Activated naive CD4-positive, alpha-beta T cell treated with anti-CD3 and anti-CD28 coated beads, Interleukin-2, amount 10 ng/mL, durations not matched to agents 7 days and 5 days (primary cell): ENCODE results near the gene GEMIN5.

Experiments used
- CTCF ChIA-PET: fragments of 350-600 bp; sonication (Branson Sonifier 250); formaldehyde crosslinking; loops from one replicate; lab custom pipeline; 2021; ENCODE audit warnings: antibody characterized with exemption; lab: Charles Lee
- DNase-seq: peaks from one replicate; pipeline ENCODE4 v3.0.0-alpha.2; 2020
- H3K27ac Mint-ChIP-seq: one replicate; pipeline ENCODE4 v1.8.0; 2021; ENCODE audit warnings: mild to moderate bottlenecking, moderate library complexity, mixed read lengths
- H3K27me3 Mint-ChIP-seq: one replicate; pipeline ENCODE4 v1.8.0; 2021; ENCODE audit warnings: mild to moderate bottlenecking, mixed read lengths
- H3K36me3 Mint-ChIP-seq: one replicate; pipeline ENCODE4 v1.8.0; 2021; ENCODE audit warnings: mixed read lengths
- H3K4me1 Mint-ChIP-seq: one replicate; pipeline ENCODE4 v1.8.0; 2021; ENCODE audit warnings: mixed read lengths
- H3K4me3 Mint-ChIP-seq: one replicate; pipeline ENCODE4 v1.8.0; 2021; ENCODE audit warnings: mild to moderate bottlenecking, moderate library complexity, mixed read lengths
- H3K9me3 Mint-ChIP-seq: one replicate; pipeline ENCODE4 v1.8.0; 2021; ENCODE audit warnings: mixed read lengths

The GEMIN5 gene

GRCh38 chr5:154840435-154841272 lies 97.4 kb downstream of the GEMIN5 start:
- no peaks in the 10 kb centered on the region for H3K9me3 Mint-ChIP-seq
- no peak for DNase-seq
- CTCF ChIA-PET = interaction anchor here (0.8 kb wide), 1 partner anchor 27 kb away, joined by 3 read pairs; no protein-coding TSS in a partner anchor
- H3K36me3 Mint-ChIP-seq = peaks cover 3% of the 10 kb centered on the region
- no peak overlapping the region for H3K4me3 Mint-ChIP-seq
- no peak overlapping the region for H3K27ac Mint-ChIP-seq
- H3K4me1 Mint-ChIP-seq = no peaks in the 10 kb centered on the region
- no peaks in the 10 kb centered on the region for H3K27me3 Mint-ChIP-seq
